Testis (tissue), 3 donors: ENCODE results near the gene BCAS3. TPM values are rescaled to one million over a fixed set of nuclear protein-coding genes. Genes with fewer than 3 reads are reported as not detected.
"Not testable (repeated sequence)": the region's sequence is repeated elsewhere in the genome, so short reads cannot be mapped to it uniquely, and the experiment has no call there.

ENCODE experiments used
- DNase-seq: peaks from one replicate; pipeline ENCODE4 v3.0.0-alpha.2; 2019
- H3K27ac ChIP-seq, 2 donors: fragments of 200-600 bp; sonication (generic); one replicate each; pipeline ENCODE4 v1.5.1; 2019
- H3K27me3 ChIP-seq: fragments of 200-600 bp; sonication (generic); one replicate; pipeline ENCODE4 v1.5.1; 2019
- H3K36me3 ChIP-seq: fragments of 200-600 bp; sonication (generic); one replicate; pipeline ENCODE4 v1.5.1; 2017; ENCODE audit warnings: low read depth; ENCODE audit errors: missing control alignments
- H3K4me1 ChIP-seq: fragments of 200-600 bp; sonication (generic); one replicate; pipeline ENCODE4 v1.5.1; 2019
- H3K4me3 ChIP-seq, 2 donors: fragments of 200-600 bp; sonication (generic); one replicate each; pipeline ENCODE4 v1.5.1; 2017 to 2019
- H3K9me3 ChIP-seq: fragments of 200-600 bp; sonication (generic); one replicate; pipeline ENCODE4 v1.5.1; 2017
- POLR2A ChIP-seq: fragments of 450-650 bp; IDR thresholded peaks from one replicate; pipeline ENCODE4 v1.6.1; 2017; ENCODE audit warnings: antibody characterized with exemption, mild to moderate bottlenecking, moderate library complexity
- WGBS, 2 donors: methylation state at CpG; one replicate each; pipeline ENCODE4 v1.1.5; 2018; 5-methylcytosine and 5-hydroxymethylcytosine counted together
- intact Hi-C: fragments of 100-400 bp; cut with DNase I; formaldehyde crosslinking; loops from one replicate; pipeline ENCODE4 v1.15.1; 2023; ENCODE audit warnings: low total_unique reads
- polyA plus RNA-seq: library from polyadenylated mRNA; stranded (reverse); fragments of 350-450 nt; fragmentation: Illumina TruSeq; extraction: RNeasy Lipid Tissue Mini Kit (QIAGEN cat#74804); gene quantifications from one replicate; pipeline ENCODE4 v1.2.3, GENCODE V29; 2014; ENCODE audit warnings: low read depth, low replicate concordance; ENCODE audit not compliant: insufficient read depth
- total RNA-seq, 2 donors: library from RNA; depleted of rRNA; stranded (reverse); fragments of >200 nt; gene quantifications; one replicate each; pipeline ENCODE4 v1.2.3, GENCODE V29; 2016
- TF ChIP-seq, protein P1 (sequence below), 3 experiments: fragments of 450-650 bp in 2 of 3; fragments of 200-600 bp in 1 of 3; sonication (generic) in 1 of 3; IDR thresholded peaks; one replicate each; pipeline ENCODE4 v1.5.1; 2016 to 2019; ENCODE audit warnings: antibody characterized with exemption in 3 of 3, mild to moderate bottlenecking in 2 of 3, moderate library complexity in 1 of 3

BCAS3 gene
- total and polyA plus RNA-seq, 3 donors from 2014 or later: 54.8 to 96.7 (median 73.0) TPM

DNA sequence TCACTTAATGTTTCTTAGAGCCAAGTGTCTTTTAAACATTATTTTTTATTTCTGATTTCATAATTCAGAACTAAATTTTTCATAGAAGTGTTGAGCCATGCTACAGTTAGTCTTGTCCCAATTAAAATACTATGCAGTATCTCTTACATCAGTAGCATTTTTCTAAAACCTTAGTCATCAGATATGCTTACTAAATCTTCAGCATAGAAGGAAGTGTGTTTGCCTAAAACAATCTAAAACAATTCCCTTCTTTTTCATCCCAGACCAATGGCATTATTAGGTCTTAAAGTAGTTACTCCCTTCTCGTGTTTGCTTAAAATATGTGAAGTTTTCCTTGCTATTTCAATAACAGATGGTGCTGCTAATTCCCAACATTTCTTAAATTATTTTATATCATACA is 13.6 kb upstream of the BCAS3 start:
- intact Hi-C loops: no loop called here
- Histone ChIP-seq H3K27me3 (no peaks in the 10 kb centered on the region), H3K36me3 (no peaks in the 10 kb centered on the region), H3K4me3 (no peak overlapping the region), H3K9me3 (no peaks in the 10 kb centered on the region), H3K27ac (no peak overlapping the region), H3K4me1 (no peaks in the 10 kb centered on the region)
- no peak for TF ChIP-seq POLR2A
- TF ChIP-seq, protein P1, sequence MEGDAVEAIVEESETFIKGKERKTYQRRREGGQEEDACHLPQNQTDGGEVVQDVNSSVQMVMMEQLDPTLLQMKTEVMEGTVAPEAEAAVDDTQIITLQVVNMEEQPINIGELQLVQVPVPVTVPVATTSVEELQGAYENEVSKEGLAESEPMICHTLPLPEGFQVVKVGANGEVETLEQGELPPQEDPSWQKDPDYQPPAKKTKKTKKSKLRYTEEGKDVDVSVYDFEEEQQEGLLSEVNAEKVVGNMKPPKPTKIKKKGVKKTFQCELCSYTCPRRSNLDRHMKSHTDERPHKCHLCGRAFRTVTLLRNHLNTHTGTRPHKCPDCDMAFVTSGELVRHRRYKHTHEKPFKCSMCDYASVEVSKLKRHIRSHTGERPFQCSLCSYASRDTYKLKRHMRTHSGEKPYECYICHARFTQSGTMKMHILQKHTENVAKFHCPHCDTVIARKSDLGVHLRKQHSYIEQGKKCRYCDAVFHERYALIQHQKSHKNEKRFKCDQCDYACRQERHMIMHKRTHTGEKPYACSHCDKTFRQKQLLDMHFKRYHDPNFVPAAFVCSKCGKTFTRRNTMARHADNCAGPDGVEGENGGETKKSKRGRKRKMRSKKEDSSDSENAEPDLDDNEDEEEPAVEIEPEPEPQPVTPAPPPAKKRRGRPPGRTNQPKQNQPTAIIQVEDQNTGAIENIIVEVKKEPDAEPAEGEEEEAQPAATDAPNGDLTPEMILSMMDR (IDR thresholded peaks at IDR 0.05): no peak
- WGBS, 2 donors: 77 to 93% methylated on average over 1 of the region's 1 CpG
- no peak for DNase-seq

DNA sequence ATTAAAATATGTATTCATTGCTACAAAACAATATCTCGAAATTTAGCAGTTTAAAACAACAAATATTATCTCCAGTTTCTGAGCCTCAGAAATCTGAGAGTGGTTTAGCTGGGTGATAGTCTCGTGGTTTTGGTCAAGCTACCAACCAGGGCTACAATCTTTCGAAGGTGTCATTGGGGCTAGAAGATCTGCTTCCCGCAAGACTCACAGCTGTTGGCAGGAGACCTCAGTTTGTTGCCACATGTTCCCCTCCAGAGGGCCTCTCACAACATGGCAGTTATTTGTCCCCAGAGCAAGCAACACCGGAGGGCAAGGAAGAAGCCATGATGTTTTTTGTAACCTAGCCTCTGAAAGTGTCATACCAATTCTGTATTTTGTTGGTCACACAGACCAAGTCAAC is 12.0 kb upstream of the BCAS3 start:
- 94 to 95% methylated on average over 5 of the region's 5 CpGs for WGBS, 2 donors
- Histone ChIP-seq H3K4me3 (no peak overlapping the region), H3K27ac (no peak overlapping the region), H3K9me3 (no peaks in the 10 kb centered on the region), H3K4me1 (no peaks in the 10 kb centered on the region), H3K36me3 (no peaks in the 10 kb centered on the region), H3K27me3 (no peaks in the 10 kb centered on the region)
- DNase-seq: no peak
- intact Hi-C loops: no loop called here
- TF ChIP-seq, protein P1 (IDR thresholded peaks at IDR 0.05): no peak
- no peak for TF ChIP-seq POLR2A

DNA sequence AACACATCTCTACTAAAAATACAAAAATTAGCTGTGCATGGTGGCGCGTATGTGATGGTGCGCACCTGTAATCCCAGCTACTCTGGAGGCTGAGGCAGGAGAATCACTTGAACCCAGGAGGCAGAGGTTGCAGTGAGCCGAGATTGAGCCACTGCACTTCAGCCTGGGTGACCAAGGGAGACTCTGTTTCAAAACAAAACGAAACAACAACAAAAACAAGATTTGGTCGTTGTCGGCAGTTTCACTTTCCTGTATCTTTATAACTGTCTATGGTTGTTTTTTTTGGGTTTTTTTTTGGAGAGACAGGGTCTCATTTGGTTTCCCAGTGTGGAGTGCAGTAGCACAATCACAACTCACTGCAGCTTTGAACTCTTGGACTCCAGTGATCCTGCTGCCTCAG is 8.9 kb upstream of the BCAS3 start:
- H3K9me3 ChIP-seq, H3K36me3 ChIP-seq, H3K4me3 ChIP-seq, DNase-seq, H3K4me1 ChIP-seq, intact Hi-C loops, H3K27ac ChIP-seq, H3K27me3 ChIP-seq: not testable (repeated sequence)
- 87 to 92% methylated on average over 7 of the region's 7 CpGs for WGBS, 2 donors

DNA sequence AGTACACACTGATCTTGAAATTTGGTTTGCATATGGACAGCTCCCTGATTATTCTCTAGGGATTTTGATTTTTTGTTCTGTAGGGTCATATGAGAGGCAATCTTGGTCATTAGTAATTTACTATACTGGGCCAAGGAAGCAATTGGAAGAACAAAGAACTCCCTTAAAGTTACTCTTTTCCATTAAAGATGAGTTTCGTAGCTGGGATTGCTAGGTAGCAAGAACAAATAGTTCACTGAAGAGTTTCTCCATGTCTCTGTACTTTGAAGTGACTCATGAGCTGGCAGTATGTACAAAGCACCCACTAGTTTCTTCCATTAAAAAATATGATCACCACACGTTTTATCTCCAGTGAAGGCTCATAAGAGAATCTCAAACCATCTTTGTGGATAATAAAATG is 6.2 kb upstream of the BCAS3 start:
- no peak for DNase-seq
- Histone ChIP-seq H3K27me3 (no peaks in the 10 kb centered on the region), H3K9me3 (no peaks in the 10 kb centered on the region), H3K36me3 (no peaks in the 10 kb centered on the region), H3K27ac (peak overlapping the region; percentile 3 to 60), H3K4me3 (peak overlapping the region in 1 of 2 donors; percentile 21), H3K4me1 (peaks cover 2% of the 10 kb centered on the region)
- 8 to 16% methylated on average over 2 of the region's 2 CpGs for WGBS, 2 donors
- intact Hi-C loops: no loop called here
- TF ChIP-seq, protein P1 (IDR thresholded peaks at IDR 0.05): no peak
- no peak for TF ChIP-seq POLR2A

DNA sequence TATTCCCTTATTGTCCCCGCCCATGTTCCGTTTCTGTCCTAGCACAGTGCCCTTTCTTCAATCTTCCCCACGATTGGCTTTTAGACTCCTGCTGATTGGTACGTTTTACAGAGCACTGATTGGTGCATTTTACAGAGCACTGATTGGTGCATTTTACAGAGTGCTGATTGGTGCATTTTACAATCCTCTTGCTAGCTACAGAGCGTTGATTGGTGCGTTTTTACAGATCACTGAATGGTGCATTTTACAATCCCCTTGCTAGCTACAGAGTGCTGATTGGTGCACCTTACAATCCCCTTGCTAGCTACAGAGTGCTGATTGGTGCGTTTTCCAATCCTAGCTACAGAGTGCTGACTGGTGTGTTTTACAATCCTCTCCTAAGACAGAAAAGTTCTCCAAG is 3.0 kb upstream of the BCAS3 start:
- 67 to 78% methylated on average over 7 of the region's 7 CpGs for WGBS, 2 donors
- peak; percentile 45 for DNase-seq
- H3K27me3 ChIP-seq, H3K27ac ChIP-seq, intact Hi-C loops, H3K4me3 ChIP-seq, H3K9me3 ChIP-seq, H3K36me3 ChIP-seq: not testable (repeated sequence)
- peaks cover 17% of the 10 kb centered on the region for H3K4me1 ChIP-seq

DNA sequence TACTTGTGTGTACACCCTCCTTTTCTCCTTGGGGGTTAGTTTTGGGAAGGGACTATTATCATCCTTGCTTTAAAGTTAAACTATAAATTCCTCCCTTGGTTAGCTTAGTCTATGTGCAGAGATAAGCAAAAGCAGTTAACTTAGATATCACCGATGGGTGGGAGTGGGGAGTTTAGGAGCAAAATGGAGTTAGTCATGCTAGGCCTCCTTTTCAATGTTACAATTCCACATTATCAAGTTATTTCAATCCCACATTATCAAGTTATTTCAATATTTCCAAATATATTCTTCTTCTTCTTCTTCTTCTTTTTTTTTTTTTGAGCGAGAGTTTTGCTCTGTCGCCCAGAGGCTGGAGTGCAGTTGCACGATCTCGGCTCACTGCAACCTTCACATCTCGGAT is 1.7 kb upstream of the BCAS3 start:
- no peaks in the 10 kb centered on the region for H3K27me3 ChIP-seq
- no peak for DNase-seq
- TF ChIP-seq POLR2A: no peak
- TF ChIP-seq, protein P1 (IDR thresholded peaks at IDR 0.05): no peak
- no peaks in the 10 kb centered on the region for H3K9me3 ChIP-seq
- H3K4me1 ChIP-seq: peaks cover 17% of the 10 kb centered on the region
- H3K4me3 ChIP-seq: no peak overlapping the region
- no peaks in the 10 kb centered on the region for H3K36me3 ChIP-seq
- intact Hi-C loops: no loop called here
- 62 to 77% methylated on average over 6 of the region's 6 CpGs for WGBS, 2 donors
- no peak overlapping the region for H3K27ac ChIP-seq
